H1 (cell line): ENCODE results near the gene NTN1. TPM values are rescaled to one million over a fixed set of nuclear protein-coding genes. Genes with fewer than 3 reads are reported as not detected.

Source experiments
- CTCF ChIA-PET: fragments of 300-600 bp; sonication (Branson Sonifier 250); formaldehyde crosslinking; loops from one replicate; lab custom pipeline; 2021; ENCODE audit not compliant: partially characterized antibody; lab: Charles Lee
- POLR2A ChIA-PET: fragments of 300-600 bp; sonication (Branson Sonifier 250); formaldehyde crosslinking; loops from one replicate; lab custom pipeline; 2021; ENCODE audit warnings: inconsistent platforms; ENCODE audit not compliant: partially characterized antibody; lab: Charles Lee
- DNase-seq, 2 experiments: peaks; one replicate each; pipeline versions ENCODE4 v3.0.0 to v3.0.0-alpha.2; 2010 to 2022; ENCODE audit warnings: low spot score in 2 of 2, low read depth in 1 of 2, mixed read lengths in 1 of 2
- FAIRE-seq: peaks from 2 replicates; lab custom pipeline; 2011; peaks lifted over from hg19 to GRCh38; lab: Jason Lieb, UNC
- H2AFZ ChIP-seq: 2 replicates; pipeline ENCODE4 v1.8.1; 2012; ENCODE audit warnings: low read length, inconsistent platforms
- H2AK5ac ChIP-seq: 2 replicates; pipeline ENCODE4 v1.6.1; 2013; ENCODE audit warnings: low read depth, low read length
- H2BK120ac ChIP-seq: replicated peaks from 2 replicates; pipeline ENCODE3; 2013; ENCODE audit warnings: low read depth, low read length, inconsistent platforms
- H2BK12ac ChIP-seq: 2 replicates; pipeline ENCODE4 v1.6.1; 2013; ENCODE audit warnings: low read depth, low read length
- H2BK15ac ChIP-seq: 2 replicates; pipeline ENCODE4 v1.6.1; 2013; ENCODE audit warnings: low read length
- H2BK20ac ChIP-seq: 2 replicates; pipeline ENCODE4 v1.6.1; 2013; ENCODE audit warnings: low read length
- H2BK5ac ChIP-seq: 2 replicates; pipeline ENCODE4 v1.6.1; 2013; ENCODE audit warnings: low read depth, low read length
- H3K14ac ChIP-seq: 2 replicates; pipeline ENCODE4 v1.6.1; 2013; ENCODE audit warnings: inconsistent platforms; ENCODE audit not compliant: insufficient read length
- H3K18ac ChIP-seq: 2 replicates; pipeline ENCODE4 v1.6.1; 2013; ENCODE audit warnings: low read length; ENCODE audit errors: extremely low read depth
- H3K23ac ChIP-seq: 2 replicates; pipeline ENCODE4 v1.6.1; 2013; ENCODE audit warnings: inconsistent platforms; ENCODE audit not compliant: insufficient read length
- H3K23me2 ChIP-seq: 2 replicates; pipeline ENCODE4 v1.6.1; 2013; ENCODE audit warnings: low read depth, low read length
- H3K27ac ChIP-seq: 2 replicates; pipeline ENCODE4 v1.6.1; 2011; ENCODE audit warnings: low read depth, low read length, inconsistent platforms
- H3K27me3 ChIP-seq, 4 experiments: replicated peaks in 1 of 4; 1 replicate in 1 of 4; 2 replicates in 3 of 4; pipeline versions ENCODE4 v1.6.1 to v1.8.1; 2011 to 2013; ENCODE audit warnings: low read length in 3 of 4, mild to moderate bottlenecking in 3 of 4, inconsistent platforms in 2 of 4, mixed read lengths in 2 of 4, moderate library complexity in 1 of 4; ENCODE audit not compliant: control insufficient read depth in 3 of 4, insufficient read depth in 3 of 4; ENCODE audit errors: extremely low read depth in 1 of 4
- H3K36me3 ChIP-seq, 4 experiments: 2 replicates each; pipeline versions ENCODE4 v1.6.1 to v1.8.1; 2011 to 2013; ENCODE audit warnings: mild to moderate bottlenecking in 4 of 4, low read length in 3 of 4, moderate library complexity in 2 of 4, control low read depth in 1 of 4, inconsistent platforms in 1 of 4; ENCODE audit not compliant: insufficient read depth in 4 of 4, control insufficient read depth in 2 of 4
- H3K4ac ChIP-seq: replicated peaks from 2 replicates; pipeline ENCODE3; 2013; ENCODE audit warnings: low read length, low read depth, mixed read lengths, inconsistent platforms; ENCODE audit not compliant: insufficient read length
- H3K4me1 ChIP-seq, 4 experiments: replicated peaks in 1 of 4; 1 replicate in 1 of 4; 2 replicates in 3 of 4; pipeline versions ENCODE4 v1.6.1 to v1.8.1; 2011 to 2013; ENCODE audit warnings: low read length in 3 of 4, inconsistent platforms in 2 of 4, mixed read lengths in 1 of 4; ENCODE audit not compliant: insufficient read depth in 4 of 4, control insufficient read depth in 3 of 4
- H3K4me2 ChIP-seq, 2 experiments: 2 replicates each; pipeline versions ENCODE4 v1.6.1 to v1.8.1; 2011 to 2013; ENCODE audit warnings: low read depth in 2 of 2, low read length in 2 of 2, control low read depth in 1 of 2, inconsistent platforms in 1 of 2, mild to moderate bottlenecking in 1 of 2; ENCODE audit not compliant: insufficient read depth in 1 of 2
- H3K4me3 ChIP-seq, 4 experiments: fragments of 200-600, 300-600 bp in 1 of 4; sonication (generic), shearing (Covaris generic), sonication (Bioruptor Twin) in 1 of 4; 2 replicates each; pipeline versions ENCODE4 v1.5.1 to v1.8.1; 2011 to 2016; ENCODE audit warnings: low read length in 4 of 4, low read depth in 3 of 4, control low read depth in 2 of 4, inconsistent platforms in 2 of 4, mild to moderate bottlenecking in 2 of 4, mixed read lengths in 1 of 4, moderate library complexity in 1 of 4; ENCODE audit not compliant: insufficient read depth in 2 of 4; ENCODE audit errors: extremely low read depth in 1 of 4
- H3K56ac ChIP-seq: replicated peaks from 2 replicates; pipeline ENCODE3; 2013; ENCODE audit warnings: low read depth, mild to moderate bottlenecking, mixed read lengths, low read length, inconsistent platforms; ENCODE audit not compliant: insufficient read length
- H3K79me1 ChIP-seq: 2 replicates; pipeline ENCODE4 v1.6.1; 2013; ENCODE audit warnings: low read depth, low read length, control low read depth
- H3K79me2 ChIP-seq, 2 experiments: 2 replicates each; pipeline versions ENCODE4 v1.6.1 to v1.8.1; 2012 to 2013; ENCODE audit warnings: low read length in 2 of 2, mild to moderate bottlenecking in 2 of 2, inconsistent platforms in 1 of 2; ENCODE audit not compliant: insufficient read depth in 2 of 2, control insufficient read depth in 1 of 2
- H3K9ac ChIP-seq, 4 experiments: replicated peaks in 1 of 4; 1 replicate in 1 of 4; 2 replicates in 3 of 4; pipeline versions ENCODE4 v1.6.1 to v1.8.1; 2011 to 2013; ENCODE audit warnings: low read depth in 3 of 4, low read length in 3 of 4, control low read depth in 2 of 4, mild to moderate bottlenecking in 2 of 4, moderate library complexity in 2 of 4, inconsistent platforms in 1 of 4; ENCODE audit errors: extremely low read depth in 1 of 4
- H3K9me3 ChIP-seq, 2 experiments: 2 replicates each; pipeline versions ENCODE4 v1.6.1 to v1.8.1; 2012 to 2013; ENCODE audit warnings: mild to moderate bottlenecking in 2 of 2, moderate library complexity in 2 of 2, control low read depth in 1 of 2, inconsistent platforms in 1 of 2, low read depth in 1 of 2, low read length in 1 of 2, mixed read lengths in 1 of 2; ENCODE audit not compliant: insufficient read depth in 2 of 2
- H4K20me1 ChIP-seq, 2 experiments: replicated peaks in 1 of 2; 2 replicates each; pipeline versions ENCODE3 to v1.8.1; 2011 to 2013; ENCODE audit warnings: inconsistent platforms in 2 of 2, low read length in 2 of 2, mild to moderate bottlenecking in 1 of 2; ENCODE audit not compliant: insufficient read depth in 2 of 2, control insufficient read depth in 1 of 2
- H4K5ac ChIP-seq: 2 replicates; pipeline ENCODE4 v1.6.1; 2013; ENCODE audit warnings: low read length, low read depth, mixed read lengths, inconsistent platforms; ENCODE audit not compliant: insufficient read length
- H4K8ac ChIP-seq: 2 replicates; pipeline ENCODE4 v1.8.0; 2013; ENCODE audit warnings: mild to moderate bottlenecking, moderate library complexity, low read length, inconsistent platforms; ENCODE audit not compliant: insufficient read depth; ENCODE audit errors: extremely low read depth
- H4K91ac ChIP-seq: replicated peaks from 2 replicates; pipeline ENCODE3; 2013; ENCODE audit warnings: low read length, mixed read lengths, inconsistent platforms; ENCODE audit not compliant: insufficient read length
- BRCA1 ChIP-seq: IDR thresholded peaks from 2 replicates; pipeline ENCODE4 v1.6.1; 2012; ENCODE audit warnings: low read depth, low read length, improper control_type of control experiment
- CBX8 ChIP-seq: fragments of 300-800, 300-1000 bp; sonication (generic); IDR thresholded peaks from 2 replicates; pipeline ENCODE4 v1.7.1; 2016; ENCODE audit warnings: low read depth, low read length, borderline replicate concordance
- CTBP2 ChIP-seq: IDR thresholded peaks from 2 replicates; pipeline ENCODE4 v1.7.0; 2011; ENCODE audit warnings: borderline replicate concordance, mild to moderate bottlenecking, moderate library complexity, mixed read lengths, low read length; ENCODE audit not compliant: insufficient read depth, insufficient read length
- FOSL1 ChIP-seq: IDR thresholded peaks from 2 replicates; pipeline ENCODE4 v1.6.1; 2011; ENCODE audit warnings: mild to moderate bottlenecking, low read depth, low read length, moderate library complexity; ENCODE audit not compliant: insufficient read depth
- GABPA ChIP-seq: IDR thresholded peaks from 2 replicates; pipeline ENCODE4 v1.6.1; 2011; ENCODE audit warnings: mild to moderate bottlenecking, low read length, moderate library complexity, borderline replicate concordance; ENCODE audit not compliant: insufficient read depth
- HDAC2 ChIP-seq, 2 experiments: fragments of 300-600 bp in 1 of 2; sonication (generic) in 1 of 2; IDR thresholded peaks; 2 replicates each; pipeline ENCODE4 v1.6.1; 2011 to 2012; ENCODE audit warnings: low read depth in 2 of 2, low read length in 2 of 2, mild to moderate bottlenecking in 2 of 2, moderate library complexity in 2 of 2, borderline replicate concordance in 1 of 2, inconsistent platforms in 1 of 2
- MAFK ChIP-seq: IDR thresholded peaks from 2 replicates; pipeline ENCODE4 v1.6.1; 2012; ENCODE audit warnings: low read depth, mild to moderate bottlenecking, improper control_type of control experiment, low read length
- POLR2AphosphoS5 ChIP-seq: IDR thresholded peaks from 2 replicates; pipeline ENCODE4 v1.6.1; 2011; ENCODE audit warnings: low read depth, low read length
- POU5F1 ChIP-seq: IDR thresholded peaks from 2 replicates; pipeline ENCODE4 v1.6.1; 2011; ENCODE audit warnings: low read depth, mild to moderate bottlenecking, low read length, moderate library complexity
- SIN3A ChIP-seq, 2 experiments: IDR thresholded peaks in 1 of 2; conservative IDR thresholded peaks in 1 of 2; 2 replicates each; pipeline ENCODE4 v1.6.1; 2011 to 2012; ENCODE audit warnings: low read length in 2 of 2, improper control_type of control experiment in 1 of 2, low read depth in 1 of 2, mild to moderate bottlenecking in 1 of 2
- WGBS, 2 experiments: shearing (Covaris generic) in 1 of 2; methylation state at CpG; one replicate each; pipeline versions ENCODE4 v1.1.6 to v1.1.7; 2013 to 2015; ENCODE audit warnings: low lambda C conversion rate in 2 of 2, mixed read lengths in 2 of 2, inconsistent platforms in 1 of 2, low coverage in 1 of 2, missing lambda C conversion rate in 1 of 2; ENCODE audit not compliant: insufficient replicate concordance in 2 of 2, insufficient coverage in 1 of 2, insufficient read length in 1 of 2; ENCODE audit errors: extremely low coverage in 1 of 2, missing lambda C conversion rate in 1 of 2; 5-methylcytosine and 5-hydroxymethylcytosine counted together
- polyA plus RNA-seq, 7 experiments: library from polyadenylated mRNA; depleted of rRNA in 3 of 7; stranded (reverse) in 5 of 7; unstranded in 2 of 7; fragments of >200 nt in 5 of 7; fragments of 200-250 nt in 2 of 7; gene quantifications; 1 replicate in 5 of 7; 2 replicates in 1 of 7; 4 replicates in 1 of 7; pipeline versions ENCODE4 v1.2.1 to v1.2.3, GENCODE V29; 2011 to 2013; ENCODE audit warnings: missing spikeins in 2 of 7, mixed read lengths in 2 of 7
- total RNA-seq: library from RNA; stranded (reverse); fragmentation: NEBNext Ultra II Directional; extraction: Animal tissue kit (Norgen Biotek cat#: 25700); gene quantifications from 2 replicates; pipeline ENCODE4 v1.2.1, GENCODE V29; 2021
- TF ChIP-seq, protein P1 (sequence below): IDR thresholded peaks from 2 replicates; pipeline ENCODE4 v1.6.1; 2011; ENCODE audit warnings: low read depth, mild to moderate bottlenecking, low read length; ENCODE audit not compliant: insufficient read depth

Gene NTN1
- total and polyA plus RNA-seq, 2 of the 8 experiments (the other 6 are each of a cell fraction or from before 2014, with no cell fraction given) = 2.0 to 2.3 TPM

DNA sequence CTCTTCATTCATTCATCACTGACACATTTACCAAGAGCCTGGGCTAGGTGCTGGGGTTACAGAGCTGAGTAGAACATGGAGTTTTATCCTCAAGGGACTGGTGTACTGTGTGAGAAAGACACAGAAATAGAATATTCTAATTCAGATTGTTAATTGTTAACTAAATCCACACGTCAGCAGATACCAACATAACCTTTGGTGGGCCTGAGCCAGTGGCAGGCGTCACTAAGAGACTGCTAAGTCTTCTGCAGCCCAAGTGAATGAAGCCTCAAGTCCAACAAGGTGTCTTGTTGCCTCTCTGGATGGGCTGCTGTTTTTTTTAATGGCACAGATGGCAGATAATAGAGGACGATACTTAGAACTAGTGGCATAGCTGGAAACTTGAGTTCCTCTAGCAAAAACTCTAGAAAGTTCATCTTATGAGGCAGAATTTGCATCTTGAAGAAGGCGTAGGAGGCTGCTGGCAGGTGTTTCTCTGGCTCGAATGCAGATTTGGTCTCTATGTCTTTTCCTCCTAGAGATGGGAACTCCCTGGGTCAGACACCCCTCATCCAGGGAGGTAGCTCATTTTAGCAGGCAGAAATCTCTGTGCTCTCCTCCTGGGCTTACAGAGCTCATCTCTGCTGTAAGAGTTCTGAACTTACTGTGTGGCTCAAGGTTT, 179.5 kb downstream of the NTN1 start:
- H2BK15ac ChIP-seq = no peak overlapping the region
- H4K5ac ChIP-seq = no peak overlapping the region
- no peak overlapping the region for H4K91ac ChIP-seq
- H2AFZ ChIP-seq = no peak overlapping the region
- DNase-seq = no peak
- no peak overlapping the region for H3K56ac ChIP-seq
- FAIRE-seq = no peak
- H3K79me2 ChIP-seq = no peaks in the 10 kb centered on the region
- TF ChIP-seq MAFK (no peak), BRCA1 (no peak), FOSL1 (no peak), POU5F1 (no peak), SIN3A (conservative IDR thresholded peaks at IDR 0.05 in 1 of 2, IDR thresholded peaks at IDR 0.05 in 1 of 2; ENCODE audit: low read depth in 1 of 2, low read length in 2 of 2) (no peak), CTBP2 (no peak), CBX8 (no peak), GABPA (no peak), HDAC2 (IDR thresholded peaks at IDR 0.05; ENCODE audit: borderline replicate concordance in 1 of 2, low read depth in 2 of 2, low read length in 2 of 2) (no peak), POLR2AphosphoS5 (no peak)
- TF ChIP-seq, protein P1, sequence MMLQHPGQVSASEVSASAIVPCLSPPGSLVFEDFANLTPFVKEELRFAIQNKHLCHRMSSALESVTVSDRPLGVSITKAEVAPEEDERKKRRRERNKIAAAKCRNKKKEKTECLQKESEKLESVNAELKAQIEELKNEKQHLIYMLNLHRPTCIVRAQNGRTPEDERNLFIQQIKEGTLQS = no peak
- H3K9ac ChIP-seq = no peak overlapping the region
- H3K27me3 ChIP-seq = no peaks in the 10 kb centered on the region; a peak in 1 of 7 replicates
- H3K4me3 ChIP-seq = no peak overlapping the region
- H3K18ac ChIP-seq = no peak overlapping the region
- no peak overlapping the region for H4K8ac ChIP-seq
- H2AK5ac ChIP-seq = no peak overlapping the region
- H3K79me1 ChIP-seq = no peaks in the 10 kb centered on the region
- H3K27ac ChIP-seq = no peak overlapping the region
- no peaks in the 10 kb centered on the region for H3K36me3 ChIP-seq
- WGBS, 2 experiments = 86% methylated on average over 5 of the region's 5 CpGs; no CpG with 5 or more reads in 1 of the 2 experiments
- no peak overlapping the region for H3K23ac ChIP-seq
- H3K4ac ChIP-seq = no peak overlapping the region
- H3K23me2 ChIP-seq = no peaks in the 10 kb centered on the region
- H3K9me3 ChIP-seq = 0 out of 4 replicates have a peak, but pooled peaks cover 0 to 3% of the 10 kb centered on the region in 2 experiments
- CTCF ChIA-PET = interaction anchor here (0.9 to 1.0 kb wide), 4 partner anchors 12 to 206 kb away, joined by 3 read pairs; no protein-coding TSS in a partner anchor
- peaks cover 5 to 12% (median 9%) of the 10 kb centered on the region in 4 experiments for H3K4me1 ChIP-seq
- H4K20me1 ChIP-seq = no peaks in the 10 kb centered on the region
- no peak overlapping the region for H2BK20ac ChIP-seq
- no peak overlapping the region for H2BK12ac ChIP-seq
- H3K4me2 ChIP-seq = no peak overlapping the region
- H3K14ac ChIP-seq = no peak overlapping the region
- H2BK120ac ChIP-seq = no peak overlapping the region
- POLR2A ChIA-PET = no interaction called here
- H2BK5ac ChIP-seq = no peak overlapping the region
